Keratinocyte (primary cell): ENCODE results near the gene MRPS12. TPM values are rescaled to one million over a fixed set of nuclear protein-coding genes. Genes with fewer than 3 reads are reported as not detected.

ENCODE experiments used
- DNase-seq: peaks from one replicate; pipeline ENCODE4 v3.0.0-alpha.2; 2011; ENCODE audit warnings: low read depth, missing footprints, low spot score
- FAIRE-seq: peaks from 2 replicates; lab custom pipeline; 2011; peaks lifted over from hg19 to GRCh38; lab: Jason Lieb, UNC
- H2AFZ ChIP-seq: 2 replicates; pipeline ENCODE4 v1.6.0; 2012; ENCODE audit warnings: low read length, control low read depth, inconsistent platforms; ENCODE audit not compliant: control insufficient read depth
- H3K27ac ChIP-seq: 2 replicates; pipeline ENCODE4 v1.5.1; 2011; ENCODE audit warnings: low read length; ENCODE audit not compliant: control insufficient read depth, insufficient read depth
- H3K27me3 ChIP-seq: 3 replicates; pipeline ENCODE4 v1.6.0; 2011; ENCODE audit warnings: low read length; ENCODE audit not compliant: control insufficient read depth, insufficient read depth; ENCODE audit errors: extremely low read depth
- H3K36me3 ChIP-seq, 2 experiments: 2 replicates in 1 of 2; 3 replicates in 1 of 2; pipeline ENCODE4 v1.5.1; 2011; ENCODE audit warnings: low read length in 2 of 2, mild to moderate bottlenecking in 1 of 2; ENCODE audit not compliant: control insufficient read depth in 2 of 2, insufficient read depth in 2 of 2; ENCODE audit errors: extremely low read depth in 1 of 2
- H3K4me1 ChIP-seq: 3 replicates; pipeline ENCODE4 v1.5.1; 2011; ENCODE audit warnings: low read length; ENCODE audit not compliant: control insufficient read depth, insufficient read depth; ENCODE audit errors: extremely low read depth
- H3K4me2 ChIP-seq: 3 replicates; pipeline ENCODE4 v1.6.0; 2011; ENCODE audit warnings: low read depth, low read length; ENCODE audit not compliant: control insufficient read depth, insufficient read depth; ENCODE audit errors: extremely low read depth
- H3K4me3 ChIP-seq, 3 experiments: fragments of 200-600 bp in 1 of 3; sonication (generic) in 1 of 3; 2 replicates in 2 of 3; 3 replicates in 1 of 3; pipeline ENCODE4 v1.5.1; 2011 to 2016; ENCODE audit warnings: low read length in 3 of 3, mild to moderate bottlenecking in 3 of 3, control low read depth in 2 of 3, inconsistent platforms in 1 of 3, low read depth in 1 of 3, mixed read lengths in 1 of 3, mixed run types in 1 of 3, moderate library complexity in 1 of 3; ENCODE audit not compliant: control insufficient read depth in 2 of 3, insufficient read depth in 2 of 3; ENCODE audit errors: extremely low read depth in 1 of 3
- H3K79me2 ChIP-seq: 2 replicates; pipeline ENCODE4 v1.6.0; 2012; ENCODE audit warnings: low read length; ENCODE audit not compliant: control insufficient read depth, insufficient read depth
- H3K9ac ChIP-seq: 3 replicates; pipeline ENCODE4 v1.6.0; 2011; ENCODE audit warnings: low read length; ENCODE audit not compliant: control insufficient read depth, insufficient read depth; ENCODE audit errors: extremely low read depth
- H3K9me1 ChIP-seq: 3 replicates; pipeline ENCODE4 v1.6.0; 2011; ENCODE audit warnings: low read length; ENCODE audit not compliant: control insufficient read depth, insufficient read depth; ENCODE audit errors: extremely low read depth
- H3K9me3 ChIP-seq: 2 replicates; pipeline ENCODE4 v1.5.1; 2012; ENCODE audit warnings: low read depth, low read length; ENCODE audit not compliant: control insufficient read depth
- H4K20me1 ChIP-seq: 3 replicates; pipeline ENCODE4 v1.6.0; 2011; ENCODE audit warnings: low read length; ENCODE audit not compliant: control insufficient read depth, insufficient read depth; ENCODE audit errors: extremely low read depth
- EZH2 ChIP-seq: IDR thresholded peaks from one replicate; pipeline ENCODE4 v1.6.1; 2012; ENCODE audit warnings: inconsistent platforms, mild to moderate bottlenecking, low read length, moderate library complexity
- dilution Hi-C: fragments of 300-500 bp; cut with MboI; formaldehyde crosslinking; loops from one replicate; pipeline ENCODE4 v1.7.0; 2020; ENCODE audit warnings: low sequenced_read_pairs; ENCODE audit not compliant: extremely low pct_ligation_motif_present
- polyA plus RNA-seq, 5 experiments: library from polyadenylated mRNA; depleted of rRNA in 3 of 5; stranded (reverse) in 3 of 5; stranded (forward) in 1 of 5; unstranded in 1 of 5; fragments of >200 nt; gene quantifications; 1 replicate in 1 of 5; 2 replicates in 3 of 5; 3 replicates in 1 of 5; pipeline versions ENCODE4 v1.2.1 to v1.2.3, GENCODE V29; 2011 to 2012; ENCODE audit warnings: missing spikeins in 2 of 5, low read depth in 1 of 5, low replicate concordance in 1 of 5
- TF ChIP-seq, protein P1 (sequence below), 3 experiments: IDR thresholded peaks in 1 of 3; conservative IDR thresholded peaks in 1 of 3; optimal IDR thresholded peaks in 1 of 3; 2 replicates in 2 of 3; 3 replicates in 1 of 3; pipeline versions ENCODE3 to v1.5.1; 2011; ENCODE audit warnings: low read length in 3 of 3, mild to moderate bottlenecking in 3 of 3, moderate library complexity in 2 of 3, control low read depth in 1 of 3, inconsistent platforms in 1 of 3; ENCODE audit not compliant: insufficient read depth in 2 of 3; ENCODE audit errors: extremely low read depth in 1 of 3

MRPS12 gene
- polyA plus RNA-seq, 1 donor (not counting 4 experiments of a cell fraction or from before 2014, with no cell fraction given), result 37.7 TPM

- DNase-seq (no peak), FAIRE-seq (no peak)
- Histone ChIP-seq H3K27ac (peak overlapping the region; percentile 57), H3K4me1 (peaks cover 7% of the 10 kb centered on the region), H3K4me3 (peak overlapping the region; percentile 52 to 71 (median 56)), H3K79me2 (no peaks in the 10 kb centered on the region), H3K4me2 (peak overlapping the region; percentile 82), H3K9ac (peak overlapping the region; percentile 78), H4K20me1 (no peaks in the 10 kb centered on the region), H2AFZ (peak overlapping the region; percentile 84), H3K9me3 (no peaks in the 10 kb centered on the region), H3K36me3 (no peaks in the 10 kb centered on the region), H3K9me1 (no peaks in the 10 kb centered on the region), H3K27me3 (no peaks in the 10 kb centered on the region)
- dilution Hi-C loops, result no loop called here
- TF ChIP-seq EZH2, result no peak
- TF ChIP-seq, protein P1, sequence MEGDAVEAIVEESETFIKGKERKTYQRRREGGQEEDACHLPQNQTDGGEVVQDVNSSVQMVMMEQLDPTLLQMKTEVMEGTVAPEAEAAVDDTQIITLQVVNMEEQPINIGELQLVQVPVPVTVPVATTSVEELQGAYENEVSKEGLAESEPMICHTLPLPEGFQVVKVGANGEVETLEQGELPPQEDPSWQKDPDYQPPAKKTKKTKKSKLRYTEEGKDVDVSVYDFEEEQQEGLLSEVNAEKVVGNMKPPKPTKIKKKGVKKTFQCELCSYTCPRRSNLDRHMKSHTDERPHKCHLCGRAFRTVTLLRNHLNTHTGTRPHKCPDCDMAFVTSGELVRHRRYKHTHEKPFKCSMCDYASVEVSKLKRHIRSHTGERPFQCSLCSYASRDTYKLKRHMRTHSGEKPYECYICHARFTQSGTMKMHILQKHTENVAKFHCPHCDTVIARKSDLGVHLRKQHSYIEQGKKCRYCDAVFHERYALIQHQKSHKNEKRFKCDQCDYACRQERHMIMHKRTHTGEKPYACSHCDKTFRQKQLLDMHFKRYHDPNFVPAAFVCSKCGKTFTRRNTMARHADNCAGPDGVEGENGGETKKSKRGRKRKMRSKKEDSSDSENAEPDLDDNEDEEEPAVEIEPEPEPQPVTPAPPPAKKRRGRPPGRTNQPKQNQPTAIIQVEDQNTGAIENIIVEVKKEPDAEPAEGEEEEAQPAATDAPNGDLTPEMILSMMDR (optimal IDR thresholded peaks at IDR 0.05 in 1 of 3, IDR thresholded peaks at IDR 0.05 in 1 of 3, conservative IDR thresholded peaks at IDR 0.05 in 1 of 3; ENCODE audit: extremely low read depth in 1 of 3, insufficient read depth in 2 of 3, low read length in 3 of 3), result no peak
These were observed 45.1 kb downstream of the MRPS12 start for GRCh38 chr19:38975861-38976271.

GRCh38 chr19:38977445-38978325 lies 46.9 kb downstream of the MRPS12 start:
- Histone ChIP-seq H3K4me2 (no peak overlapping the region), H3K9me3 (no peaks in the 10 kb centered on the region), H3K27me3 (no peaks in the 10 kb centered on the region), H3K9me1 (no peaks in the 10 kb centered on the region), H4K20me1 (no peaks in the 10 kb centered on the region), H3K9ac (no peak overlapping the region), H3K36me3 (no peaks in the 10 kb centered on the region), H3K4me1 (peaks cover 7% of the 10 kb centered on the region), H2AFZ (no peak overlapping the region), H3K27ac (no peak overlapping the region), H3K4me3 (no peak overlapping the region), H3K79me2 (no peaks in the 10 kb centered on the region)
- TF ChIP-seq EZH2, result no peak
- TF ChIP-seq, protein P1 (optimal IDR thresholded peaks at IDR 0.05 in 1 of 3, IDR thresholded peaks at IDR 0.05 in 1 of 3, conservative IDR thresholded peaks at IDR 0.05 in 1 of 3; ENCODE audit: extremely low read depth in 1 of 3, insufficient read depth in 2 of 3, low read length in 3 of 3), result no peak
- DNase-seq, result no peak
- dilution Hi-C loops, result no loop called here
- peak; percentile 17 for FAIRE-seq
